CD14-positive monocyte (primary cell): ENCODE results near the gene RNF187. TPM values are rescaled to one million over a fixed set of nuclear protein-coding genes. Genes with fewer than 3 reads are reported as not detected.

Experiments used
- DNase-seq, 3 donors: peaks; one replicate each; pipeline ENCODE4 v3.0.0-alpha.2; 2011 to 2022
- H2AFZ ChIP-seq: 2 replicates; pipeline ENCODE4 v1.6.0; 2012; ENCODE audit warnings: mild to moderate bottlenecking, low read depth, low read length, inconsistent platforms; ENCODE audit not compliant: insufficient read depth, poor library complexity, severe bottlenecking
- H3K27ac ChIP-seq, 2 donors: 1 replicate in 1 of 2; 2 replicates in 1 of 2; pipeline ENCODE4 v1.5.1; 2012 to 2013; ENCODE audit warnings: low read length in 2 of 2, control low read depth in 1 of 2, inconsistent platforms in 1 of 2, low read depth in 1 of 2, mild to moderate bottlenecking in 1 of 2
- H3K27me3 ChIP-seq, 2 donors: one replicate each; pipeline versions ENCODE4 v1.6.0 to v1.6.1; 2011 to 2013; ENCODE audit warnings: low read length in 2 of 2; ENCODE audit not compliant: control insufficient read depth in 2 of 2, insufficient read depth in 2 of 2
- H3K36me3 ChIP-seq, 2 donors: replicated peaks in 1 of 2; 1 replicate in 1 of 2; 2 replicates in 1 of 2; pipeline versions ENCODE4 v1.5.1 to v1.6.1; 2012 to 2013; ENCODE audit warnings: low read length in 2 of 2, control low read depth in 1 of 2, inconsistent platforms in 1 of 2, mild to moderate bottlenecking in 1 of 2; ENCODE audit not compliant: insufficient read depth in 2 of 2, control insufficient read depth in 1 of 2
- H3K4me1 ChIP-seq, 2 donors: 1 replicate in 1 of 2; 2 replicates in 1 of 2; pipeline versions ENCODE4 v1.5.1 to v1.6.1; 2012 to 2013; ENCODE audit warnings: low read length in 2 of 2, control low read depth in 1 of 2, inconsistent platforms in 1 of 2, mild to moderate bottlenecking in 1 of 2, moderate library complexity in 1 of 2; ENCODE audit not compliant: insufficient read depth in 2 of 2, control insufficient read depth in 1 of 2
- H3K4me2 ChIP-seq: replicated peaks from 2 replicates; pipeline ENCODE3; 2012; ENCODE audit warnings: low read length, moderate library complexity, mild to moderate bottlenecking; ENCODE audit not compliant: poor library complexity, severe bottlenecking; ENCODE audit errors: extremely low read depth
- H3K4me3 ChIP-seq, 3 experiments: fragments of 200-600 bp in 1 of 3; sonication (generic) in 1 of 3; replicated peaks in 1 of 3; 1 replicate in 2 of 3; 2 replicates in 1 of 3; pipeline ENCODE4 v1.5.1; 2011 to 2013; ENCODE audit warnings: low read length in 3 of 3, mild to moderate bottlenecking in 3 of 3, control low read depth in 2 of 3, low read depth in 2 of 3, inconsistent platforms in 1 of 3, moderate library complexity in 1 of 3
- H3K79me2 ChIP-seq: 2 replicates; pipeline ENCODE4 v1.6.0; 2012; ENCODE audit warnings: mild to moderate bottlenecking, control low read depth, inconsistent platforms, low read length, moderate library complexity; ENCODE audit not compliant: insufficient read depth
- H3K9ac ChIP-seq: 2 replicates; pipeline ENCODE4 v1.6.0; 2017; ENCODE audit warnings: low read length, mild to moderate bottlenecking; ENCODE audit not compliant: insufficient read depth, poor library complexity, severe bottlenecking
- H3K9me3 ChIP-seq, 2 donors: replicated peaks in 1 of 2; 1 replicate in 1 of 2; 2 replicates in 1 of 2; pipeline versions ENCODE4 v1.5.1 to v1.6.1; 2012 to 2013; ENCODE audit warnings: low read length in 2 of 2, control low read depth in 1 of 2; ENCODE audit not compliant: control insufficient read depth in 1 of 2, insufficient read depth in 1 of 2
- H4K20me1 ChIP-seq: 2 replicates; pipeline ENCODE4 v1.6.0; 2012; ENCODE audit warnings: mild to moderate bottlenecking, low read length, control low read depth, moderate library complexity; ENCODE audit not compliant: insufficient read depth
- H3K27ac Mint-ChIP-seq, 7 donors: one replicate each; pipeline ENCODE4 v1.8.0; 2020; ENCODE audit warnings: mild to moderate bottlenecking in 7 of 7, mixed read lengths in 7 of 7, moderate library complexity in 6 of 7, inconsistent platforms in 2 of 7
- H3K27me3 Mint-ChIP-seq, 3 donors: one replicate each; pipeline ENCODE4 v1.8.0; 2021 to 2022; ENCODE audit warnings: low read depth in 3 of 3, mild to moderate bottlenecking in 3 of 3, mixed read lengths in 3 of 3, moderate library complexity in 3 of 3, inconsistent platforms in 1 of 3
- H3K36me3 Mint-ChIP-seq, 2 donors: one replicate each; pipeline ENCODE4 v1.8.0; 2020; ENCODE audit warnings: mixed read lengths in 2 of 2, inconsistent platforms in 1 of 2, mild to moderate bottlenecking in 1 of 2
- H3K4me1 Mint-ChIP-seq: one replicate; pipeline ENCODE4 v1.8.0; 2020; ENCODE audit warnings: mild to moderate bottlenecking, mixed read lengths
- H3K4me3 Mint-ChIP-seq, 2 donors: one replicate each; pipeline ENCODE4 v1.8.0; 2020; ENCODE audit warnings: mild to moderate bottlenecking in 2 of 2, mixed read lengths in 2 of 2, moderate library complexity in 1 of 2
- H3K9me3 Mint-ChIP-seq, 7 donors: one replicate each; pipeline ENCODE4 v1.8.0; 2020 to 2022; ENCODE audit warnings: mixed read lengths in 7 of 7, mild to moderate bottlenecking in 6 of 7, moderate library complexity in 6 of 7, inconsistent platforms in 2 of 7
- WGBS: methylation state at CpG from one replicate; pipeline ENCODE4 v1.1.5; 2013; ENCODE audit warnings: missing lambda C conversion rate; ENCODE audit not compliant: insufficient coverage; 5-methylcytosine and 5-hydroxymethylcytosine counted together
- intact Hi-C, 2 donors: fragments of 100-400 bp; cut with micrococcal nuclease; formaldehyde crosslinking; loops; one replicate each; pipeline versions ENCODE4 v1.15.0 to v1.15.1; 2023
- polyA plus RNA-seq, 3 donors: library from polyadenylated mRNA; depleted of rRNA in 1 of 3; unstranded in 2 of 3; stranded (reverse) in 1 of 3; fragments of 300-500 nt in 2 of 3; fragments of >200 nt in 1 of 3; fragmentation: Illumina TruSeq in 2 of 3; gene quantifications; 1 replicate in 2 of 3; 2 replicates in 1 of 3; pipeline ENCODE4 v1.2.3, GENCODE V29; 2012 to 2021
- TF ChIP-seq, protein P1 (sequence below): fragments of 200-600 bp; IDR thresholded peaks from one replicate; pipeline ENCODE4 v1.8.0; 2022; ENCODE audit warnings: antibody characterized with exemption, mild to moderate bottlenecking

The RNF187 gene
- polyA plus RNA-seq, 3 donors = 5.9 to 27.6 (median 24.6) TPM

GRCh38 chr1:228448372-228448771, 38.8 kb upstream of the RNF187 start:
- peaks cover 0 to 17% (median 6%) of the 10 kb centered on the region in 7 donors for H3K9me3 Mint-ChIP-seq
- H3K9ac ChIP-seq = no peak overlapping the region
- H3K36me3 ChIP-seq = no peaks in the 10 kb centered on the region
- WGBS = 100% methylated on average over 1 of the region's 6 CpGs
- H3K79me2 ChIP-seq = no peaks in the 10 kb centered on the region
- no peak overlapping the region for H3K27ac ChIP-seq
- no peak overlapping the region for H3K4me2 ChIP-seq
- no peak overlapping the region for H3K4me3 ChIP-seq
- peaks cover 26% of the 10 kb centered on the region for H3K4me1 Mint-ChIP-seq
- intact Hi-C loops = loop anchor here in 1 of 2 donors (5.0 kb wide), 1 partner anchor 36 kb away; no protein-coding TSS in a partner anchor
- H2AFZ ChIP-seq = no peak overlapping the region
- TF ChIP-seq, protein P1, sequence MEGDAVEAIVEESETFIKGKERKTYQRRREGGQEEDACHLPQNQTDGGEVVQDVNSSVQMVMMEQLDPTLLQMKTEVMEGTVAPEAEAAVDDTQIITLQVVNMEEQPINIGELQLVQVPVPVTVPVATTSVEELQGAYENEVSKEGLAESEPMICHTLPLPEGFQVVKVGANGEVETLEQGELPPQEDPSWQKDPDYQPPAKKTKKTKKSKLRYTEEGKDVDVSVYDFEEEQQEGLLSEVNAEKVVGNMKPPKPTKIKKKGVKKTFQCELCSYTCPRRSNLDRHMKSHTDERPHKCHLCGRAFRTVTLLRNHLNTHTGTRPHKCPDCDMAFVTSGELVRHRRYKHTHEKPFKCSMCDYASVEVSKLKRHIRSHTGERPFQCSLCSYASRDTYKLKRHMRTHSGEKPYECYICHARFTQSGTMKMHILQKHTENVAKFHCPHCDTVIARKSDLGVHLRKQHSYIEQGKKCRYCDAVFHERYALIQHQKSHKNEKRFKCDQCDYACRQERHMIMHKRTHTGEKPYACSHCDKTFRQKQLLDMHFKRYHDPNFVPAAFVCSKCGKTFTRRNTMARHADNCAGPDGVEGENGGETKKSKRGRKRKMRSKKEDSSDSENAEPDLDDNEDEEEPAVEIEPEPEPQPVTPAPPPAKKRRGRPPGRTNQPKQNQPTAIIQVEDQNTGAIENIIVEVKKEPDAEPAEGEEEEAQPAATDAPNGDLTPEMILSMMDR = no peak
- no peaks in the 10 kb centered on the region for H3K36me3 Mint-ChIP-seq
- no peak overlapping the region for H3K27ac Mint-ChIP-seq
- H3K27me3 Mint-ChIP-seq = peaks cover 43 to 56% (median 51%) of the 10 kb centered on the region in 3 donors
- H3K27me3 ChIP-seq = peaks cover 19 to 50% of the 10 kb centered on the region in 2 donors
- no peak overlapping the region for H3K4me3 Mint-ChIP-seq
- no peak for DNase-seq
- no peaks in the 10 kb centered on the region for H4K20me1 ChIP-seq
- H3K9me3 ChIP-seq = no peaks in the 10 kb centered on the region
- H3K4me1 ChIP-seq = peaks cover 15 to 25% of the 10 kb centered on the region in 2 donors

DNA sequence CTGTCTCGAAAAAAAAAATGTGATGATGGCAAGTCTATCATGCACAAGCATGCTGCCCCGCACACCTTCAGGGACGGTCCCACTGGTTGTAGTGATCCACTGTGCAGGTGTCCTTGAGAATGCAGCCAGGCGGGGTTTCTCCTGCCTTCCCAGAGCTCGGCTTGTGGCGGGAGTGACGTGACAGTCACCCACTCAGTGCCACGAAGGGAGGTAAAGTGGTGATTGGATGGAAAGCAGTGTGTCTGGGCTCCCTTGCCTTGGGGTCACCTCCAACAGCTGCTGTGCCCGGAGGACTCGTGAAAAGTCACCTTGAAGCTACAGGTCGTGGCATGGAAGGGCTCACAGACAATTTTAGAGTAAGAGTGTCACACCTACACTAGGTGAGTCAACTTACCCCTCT, 37.0 kb upstream of the RNF187 start:
- H3K9ac ChIP-seq = no peak overlapping the region
- H3K36me3 ChIP-seq = no peaks in the 10 kb centered on the region
- no peak overlapping the region for H3K27ac Mint-ChIP-seq
- H4K20me1 ChIP-seq = no peaks in the 10 kb centered on the region
- H3K4me1 ChIP-seq = peaks cover 15 to 25% of the 10 kb centered on the region in 2 donors
- 94% methylated on average over 8 of the region's 11 CpGs for WGBS
- H3K27me3 ChIP-seq = peaks cover 9 to 32% of the 10 kb centered on the region in 2 donors
- H3K4me3 ChIP-seq = no peak overlapping the region
- intact Hi-C loops = loop anchor here in 1 of 2 donors (5.0 kb wide), 1 partner anchor 43 kb away; the partner anchor contains the start of gene TRIM11
- TF ChIP-seq, protein P1 = no peak
- H3K27ac ChIP-seq = no peak overlapping the region
- H3K9me3 Mint-ChIP-seq = peaks cover 0 to 11% (median 6%) of the 10 kb centered on the region in 7 donors
- no peak overlapping the region for H3K4me3 Mint-ChIP-seq
- H2AFZ ChIP-seq = no peak overlapping the region
- no peaks in the 10 kb centered on the region for H3K79me2 ChIP-seq
- no peak overlapping the region for H3K4me2 ChIP-seq
- no peaks in the 10 kb centered on the region for H3K9me3 ChIP-seq
- H3K36me3 Mint-ChIP-seq = peaks cover 0 to 2% of the 10 kb centered on the region in 2 donors
- DNase-seq = no peak
- H3K27me3 Mint-ChIP-seq = peaks cover 28 to 38% (median 33%) of the 10 kb centered on the region in 3 donors
- H3K4me1 Mint-ChIP-seq = peaks cover 28% of the 10 kb centered on the region
